ENCODE measurements around the gene FAM83E. TPM values are rescaled to one million over a fixed set of nuclear protein-coding genes. Genes with fewer than 3 reads are reported as not detected.

Gene FAM83E
- total and polyA plus RNA-seq, 10 of the 15 experiments (the other 5 are each of a cell fraction or from before 2014, with no cell fraction given): 0.14 to 2.5 (median 0.33) TPM; not detected in 4

DNA sequence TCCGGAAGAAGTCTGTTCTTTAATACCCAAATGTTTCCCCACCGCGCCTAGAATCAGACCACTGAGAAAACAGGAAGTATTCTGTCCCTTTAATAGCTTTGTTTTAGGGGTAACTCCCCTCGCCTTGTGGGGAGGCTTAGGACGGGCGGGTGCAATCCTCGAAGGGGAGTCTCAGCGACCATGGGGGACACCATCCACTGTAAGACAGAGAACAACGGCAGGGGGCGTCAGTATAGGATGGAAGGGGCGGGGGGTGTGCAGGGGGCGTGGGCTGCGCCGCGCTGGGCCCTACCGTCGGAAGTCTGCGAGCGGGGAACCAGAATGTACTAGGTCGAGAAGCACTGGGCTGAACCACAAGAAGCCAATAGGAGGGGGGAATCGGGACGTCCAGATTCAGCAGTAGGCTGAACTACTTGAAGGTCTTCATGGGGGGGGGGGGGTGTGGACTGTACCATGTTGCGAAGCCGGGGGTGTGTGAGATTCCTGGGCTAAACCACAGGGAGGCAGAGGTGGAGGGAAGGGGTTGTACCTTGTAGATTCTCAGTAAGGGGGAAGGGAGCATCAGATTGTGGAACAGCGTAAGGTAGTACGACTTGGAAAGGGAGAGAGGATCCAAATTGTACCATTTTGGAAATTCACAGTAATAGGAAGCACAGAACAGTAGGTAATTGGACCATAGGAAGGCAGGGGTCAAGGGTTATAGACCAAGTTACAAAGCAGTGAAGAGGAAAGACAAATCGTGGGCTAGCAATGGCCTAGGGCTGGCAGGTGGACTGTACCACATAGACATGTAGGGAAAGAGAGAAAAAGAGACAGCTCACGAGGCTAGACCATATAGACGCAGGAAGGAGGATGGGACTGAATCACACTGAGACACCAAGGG is 23.3 kb upstream of the FAM83E start (continued):
- TF ChIP-seq, protein P1, sequence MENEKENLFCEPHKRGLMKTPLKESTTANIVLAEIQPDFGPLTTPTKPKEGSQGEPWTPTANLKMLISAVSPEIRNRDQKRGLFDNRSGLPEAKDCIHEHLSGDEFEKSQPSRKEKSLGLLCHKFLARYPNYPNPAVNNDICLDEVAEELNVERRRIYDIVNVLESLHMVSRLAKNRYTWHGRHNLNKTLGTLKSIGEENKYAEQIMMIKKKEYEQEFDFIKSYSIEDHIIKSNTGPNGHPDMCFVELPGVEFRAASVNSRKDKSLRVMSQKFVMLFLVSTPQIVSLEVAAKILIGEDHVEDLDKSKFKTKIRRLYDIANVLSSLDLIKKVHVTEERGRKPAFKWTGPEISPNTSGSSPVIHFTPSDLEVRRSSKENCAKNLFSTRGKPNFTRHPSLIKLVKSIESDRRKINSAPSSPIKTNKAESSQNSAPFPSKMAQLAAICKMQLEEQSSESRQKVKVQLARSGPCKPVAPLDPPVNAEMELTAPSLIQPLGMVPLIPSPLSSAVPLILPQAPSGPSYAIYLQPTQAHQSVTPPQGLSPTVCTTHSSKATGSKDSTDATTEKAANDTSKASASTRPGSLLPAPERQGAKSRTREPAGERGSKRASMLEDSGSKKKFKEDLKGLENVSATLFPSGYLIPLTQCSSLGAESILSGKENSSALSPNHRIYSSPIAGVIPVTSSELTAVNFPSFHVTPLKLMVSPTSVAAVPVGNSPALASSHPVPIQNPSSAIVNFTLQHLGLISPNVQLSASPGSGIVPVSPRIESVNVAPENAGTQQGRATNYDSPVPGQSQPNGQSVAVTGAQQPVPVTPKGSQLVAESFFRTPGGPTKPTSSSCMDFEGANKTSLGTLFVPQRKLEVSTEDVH (IDR thresholded peaks at IDR 0.05; ENCODE audit: low read depth, partially characterized antibody): no peak
- TF ChIP-seq BRCA1 (IDR thresholded peaks at IDR 0.05; ENCODE audit: low read depth, low read length) (no peak), ATF7 (IDR thresholded peaks at IDR 0.05; ENCODE audit: low read depth) (peak; percentile 98), ZNF622 (IDR thresholded peaks at IDR 0.05) (no peak), FOXM1 (IDR thresholded peaks at IDR 0.05; ENCODE audit: low read depth, low read length) (no peak), SMC3 (IDR thresholded peaks at IDR 0.05; ENCODE audit: borderline replicate concordance, low read length) (no peak), CHD4 (IDR thresholded peaks at IDR 0.05) (no peak), RCOR1 (conservative IDR thresholded peaks at IDR 0.05; ENCODE audit: low read depth, low read length) (no peak), HDGF (IDR thresholded peaks at IDR 0.05) (peak; percentile 93), NFYB (IDR thresholded peaks at IDR 0.05; ENCODE audit: insufficient read depth, low read depth, low read length) (no peak)
- TF ChIP-seq, protein P2, sequence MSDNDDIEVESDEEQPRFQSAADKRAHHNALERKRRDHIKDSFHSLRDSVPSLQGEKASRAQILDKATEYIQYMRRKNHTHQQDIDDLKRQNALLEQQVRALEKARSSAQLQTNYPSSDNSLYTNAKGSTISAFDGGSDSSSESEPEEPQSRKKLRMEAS (IDR thresholded peaks at IDR 0.05; ENCODE audit: low read depth, low read length): no peak
- TF ChIP-seq, protein P3, sequence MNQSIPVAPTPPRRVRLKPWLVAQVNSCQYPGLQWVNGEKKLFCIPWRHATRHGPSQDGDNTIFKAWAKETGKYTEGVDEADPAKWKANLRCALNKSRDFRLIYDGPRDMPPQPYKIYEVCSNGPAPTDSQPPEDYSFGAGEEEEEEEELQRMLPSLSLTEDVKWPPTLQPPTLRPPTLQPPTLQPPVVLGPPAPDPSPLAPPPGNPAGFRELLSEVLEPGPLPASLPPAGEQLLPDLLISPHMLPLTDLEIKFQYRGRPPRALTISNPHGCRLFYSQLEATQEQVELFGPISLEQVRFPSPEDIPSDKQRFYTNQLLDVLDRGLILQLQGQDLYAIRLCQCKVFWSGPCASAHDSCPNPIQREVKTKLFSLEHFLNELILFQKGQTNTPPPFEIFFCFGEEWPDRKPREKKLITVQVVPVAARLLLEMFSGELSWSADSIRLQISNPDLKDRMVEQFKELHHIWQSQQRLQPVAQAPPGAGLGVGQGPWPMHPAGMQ (IDR thresholded peaks at IDR 0.05; ENCODE audit: borderline replicate concordance): no peak
- TF ChIP-seq, protein P4, sequence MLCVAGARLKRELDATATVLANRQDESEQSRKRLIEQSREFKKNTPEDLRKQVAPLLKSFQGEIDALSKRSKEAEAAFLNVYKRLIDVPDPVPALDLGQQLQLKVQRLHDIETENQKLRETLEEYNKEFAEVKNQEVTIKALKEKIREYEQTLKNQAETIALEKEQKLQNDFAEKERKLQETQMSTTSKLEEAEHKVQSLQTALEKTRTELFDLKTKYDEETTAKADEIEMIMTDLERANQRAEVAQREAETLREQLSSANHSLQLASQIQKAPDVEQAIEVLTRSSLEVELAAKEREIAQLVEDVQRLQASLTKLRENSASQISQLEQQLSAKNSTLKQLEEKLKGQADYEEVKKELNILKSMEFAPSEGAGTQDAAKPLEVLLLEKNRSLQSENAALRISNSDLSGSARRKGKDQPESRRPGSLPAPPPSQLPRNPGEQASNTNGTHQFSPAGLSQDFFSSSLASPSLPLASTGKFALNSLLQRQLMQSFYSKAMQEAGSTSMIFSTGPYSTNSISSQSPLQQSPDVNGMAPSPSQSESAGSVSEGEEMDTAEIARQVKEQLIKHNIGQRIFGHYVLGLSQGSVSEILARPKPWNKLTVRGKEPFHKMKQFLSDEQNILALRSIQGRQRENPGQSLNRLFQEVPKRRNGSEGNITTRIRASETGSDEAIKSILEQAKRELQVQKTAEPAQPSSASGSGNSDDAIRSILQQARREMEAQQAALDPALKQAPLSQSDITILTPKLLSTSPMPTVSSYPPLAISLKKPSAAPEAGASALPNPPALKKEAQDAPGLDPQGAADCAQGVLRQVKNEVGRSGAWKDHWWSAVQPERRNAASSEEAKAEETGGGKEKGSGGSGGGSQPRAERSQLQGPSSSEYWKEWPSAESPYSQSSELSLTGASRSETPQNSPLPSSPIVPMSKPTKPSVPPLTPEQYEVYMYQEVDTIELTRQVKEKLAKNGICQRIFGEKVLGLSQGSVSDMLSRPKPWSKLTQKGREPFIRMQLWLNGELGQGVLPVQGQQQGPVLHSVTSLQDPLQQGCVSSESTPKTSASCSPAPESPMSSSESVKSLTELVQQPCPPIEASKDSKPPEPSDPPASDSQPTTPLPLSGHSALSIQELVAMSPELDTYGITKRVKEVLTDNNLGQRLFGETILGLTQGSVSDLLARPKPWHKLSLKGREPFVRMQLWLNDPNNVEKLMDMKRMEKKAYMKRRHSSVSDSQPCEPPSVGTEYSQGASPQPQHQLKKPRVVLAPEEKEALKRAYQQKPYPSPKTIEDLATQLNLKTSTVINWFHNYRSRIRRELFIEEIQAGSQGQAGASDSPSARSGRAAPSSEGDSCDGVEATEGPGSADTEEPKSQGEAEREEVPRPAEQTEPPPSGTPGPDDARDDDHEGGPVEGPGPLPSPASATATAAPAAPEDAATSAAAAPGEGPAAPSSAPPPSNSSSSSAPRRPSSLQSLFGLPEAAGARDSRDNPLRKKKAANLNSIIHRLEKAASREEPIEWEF (IDR thresholded peaks at IDR 0.05; ENCODE audit: insufficient replicate concordance, low read depth, low read length): no peak
- TF ChIP-seq, protein P5, sequence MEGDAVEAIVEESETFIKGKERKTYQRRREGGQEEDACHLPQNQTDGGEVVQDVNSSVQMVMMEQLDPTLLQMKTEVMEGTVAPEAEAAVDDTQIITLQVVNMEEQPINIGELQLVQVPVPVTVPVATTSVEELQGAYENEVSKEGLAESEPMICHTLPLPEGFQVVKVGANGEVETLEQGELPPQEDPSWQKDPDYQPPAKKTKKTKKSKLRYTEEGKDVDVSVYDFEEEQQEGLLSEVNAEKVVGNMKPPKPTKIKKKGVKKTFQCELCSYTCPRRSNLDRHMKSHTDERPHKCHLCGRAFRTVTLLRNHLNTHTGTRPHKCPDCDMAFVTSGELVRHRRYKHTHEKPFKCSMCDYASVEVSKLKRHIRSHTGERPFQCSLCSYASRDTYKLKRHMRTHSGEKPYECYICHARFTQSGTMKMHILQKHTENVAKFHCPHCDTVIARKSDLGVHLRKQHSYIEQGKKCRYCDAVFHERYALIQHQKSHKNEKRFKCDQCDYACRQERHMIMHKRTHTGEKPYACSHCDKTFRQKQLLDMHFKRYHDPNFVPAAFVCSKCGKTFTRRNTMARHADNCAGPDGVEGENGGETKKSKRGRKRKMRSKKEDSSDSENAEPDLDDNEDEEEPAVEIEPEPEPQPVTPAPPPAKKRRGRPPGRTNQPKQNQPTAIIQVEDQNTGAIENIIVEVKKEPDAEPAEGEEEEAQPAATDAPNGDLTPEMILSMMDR (IDR thresholded peaks at IDR 0.05 in 2 of 3, conservative IDR thresholded peaks at IDR 0.05 in 1 of 3; ENCODE audit: control insufficient read depth in 2 of 3, extremely low read depth in 1 of 3, insufficient read depth in 1 of 3, low read depth in 3 of 3, low read length in 3 of 3): no peak

Data from GM12878 (cell line).